Mucosa of stomach (tissue), 1 donor: Measurements from ENCODE around the gene PPFIBP1.

Source experiments
- H3K27me3 ChIP-seq: one replicate; pipeline ENCODE4 v1.7.0; 2013; ENCODE audit warnings: mild to moderate bottlenecking, low read length; ENCODE audit not compliant: control insufficient read depth, insufficient read depth
- H3K36me3 ChIP-seq: one replicate; pipeline ENCODE4 v1.7.0; 2013; ENCODE audit warnings: low read length; ENCODE audit not compliant: control insufficient read depth, insufficient read depth
- H3K4me1 ChIP-seq: one replicate; pipeline ENCODE4 v1.7.0; 2013; ENCODE audit warnings: mild to moderate bottlenecking, low read length; ENCODE audit not compliant: control insufficient read depth, insufficient read depth
- H3K4me3 ChIP-seq: one replicate; pipeline ENCODE4 v1.7.0; 2013; ENCODE audit warnings: low read length
- H3K9ac ChIP-seq: one replicate; pipeline ENCODE4 v1.7.0; 2013; ENCODE audit warnings: mild to moderate bottlenecking, low read length, moderate library complexity
- H3K9me3 ChIP-seq: one replicate; pipeline ENCODE4 v1.7.0; 2013; ENCODE audit warnings: mild to moderate bottlenecking, low read length, moderate library complexity; ENCODE audit not compliant: control insufficient read depth
- donor health status: Pancreatic carcinoma.

Gene PPFIBP1

GRCh38 chr12:27673101-27673718 lies 149.2 kb downstream of the PPFIBP1 start:
- no peak overlapping the region for H3K4me3 ChIP-seq
- H3K9ac ChIP-seq: no peak overlapping the region
- no peaks in the 10 kb centered on the region for H3K9me3 ChIP-seq
- H3K27me3 ChIP-seq: no peaks in the 10 kb centered on the region
- H3K4me1 ChIP-seq: no peaks in the 10 kb centered on the region
- H3K36me3 ChIP-seq: peaks cover 1% of the 10 kb centered on the region

- Histone ChIP-seq H3K36me3 (no peaks in the 10 kb centered on the region), H3K27me3 (no peaks in the 10 kb centered on the region), H3K4me3 (no peak overlapping the region), H3K4me1 (peaks cover 1% of the 10 kb centered on the region), H3K9me3 (no peaks in the 10 kb centered on the region), H3K9ac (no peak overlapping the region)
Measured at GRCh38 chr12:27674989-27675388, 151.0 kb downstream of the PPFIBP1 start.

- Histone ChIP-seq H3K27me3 (no peaks in the 10 kb centered on the region), H3K9me3 (no peaks in the 10 kb centered on the region), H3K4me1 (peaks cover 33% of the 10 kb centered on the region), H3K4me3 (no peak overlapping the region), H3K9ac (no peak overlapping the region), H3K36me3 (peaks cover 4% of the 10 kb centered on the region)
Measured at GRCh38 chr12:27680619-27681018, 156.6 kb downstream of the PPFIBP1 start.

GRCh38 chr12:27682534-27682933 lies 158.5 kb downstream of the PPFIBP1 start:
- Histone ChIP-seq H3K9me3 (no peaks in the 10 kb centered on the region), H3K9ac (no peak overlapping the region), H3K27me3 (no peaks in the 10 kb centered on the region), H3K4me1 (peaks cover 47% of the 10 kb centered on the region), H3K36me3 (peaks cover 4% of the 10 kb centered on the region), H3K4me3 (no peak overlapping the region)

- peaks cover 69% of the 10 kb centered on the region for H3K4me1 ChIP-seq
- H3K4me3 ChIP-seq: no peak overlapping the region
- H3K9ac ChIP-seq: no peak overlapping the region
- H3K36me3 ChIP-seq: peaks cover 8% of the 10 kb centered on the region
- H3K27me3 ChIP-seq: no peaks in the 10 kb centered on the region
- H3K9me3 ChIP-seq: no peaks in the 10 kb centered on the region
Measured at GRCh38 chr12:27685274-27685673, 161.3 kb downstream of the PPFIBP1 start.

- no peaks in the 10 kb centered on the region for H3K9me3 ChIP-seq
- H3K4me1 ChIP-seq: peaks cover 65% of the 10 kb centered on the region
- no peaks in the 10 kb centered on the region for H3K27me3 ChIP-seq
- no peak overlapping the region for H3K9ac ChIP-seq
- H3K4me3 ChIP-seq: no peak overlapping the region
- peaks cover 8% of the 10 kb centered on the region for H3K36me3 ChIP-seq
Measured at GRCh38 chr12:27686147-27686546, 162.1 kb downstream of the PPFIBP1 start.

GRCh38 chr12:27688671-27689070 lies 164.7 kb downstream of the PPFIBP1 start:
- Histone ChIP-seq H3K4me3 (no peak overlapping the region), H3K9me3 (no peaks in the 10 kb centered on the region), H3K4me1 (peaks cover 47% of the 10 kb centered on the region), H3K9ac (no peak overlapping the region), H3K27me3 (no peaks in the 10 kb centered on the region), H3K36me3 (peaks cover 4% of the 10 kb centered on the region)

- Histone ChIP-seq H3K36me3 (peaks cover 4% of the 10 kb centered on the region), H3K27me3 (no peaks in the 10 kb centered on the region), H3K4me1 (peaks cover 47% of the 10 kb centered on the region), H3K4me3 (no peak overlapping the region), H3K9ac (no peak overlapping the region), H3K9me3 (no peaks in the 10 kb centered on the region)
Measured at GRCh38 chr12:27689558-27690180, 165.7 kb downstream of the PPFIBP1 start.

GRCh38 chr12:27693403-27693802 lies 169.4 kb downstream of the PPFIBP1 start:
- H3K9me3 ChIP-seq: no peaks in the 10 kb centered on the region
- no peak overlapping the region for H3K4me3 ChIP-seq
- peaks cover 27% of the 10 kb centered on the region for H3K4me1 ChIP-seq
- H3K27me3 ChIP-seq: no peaks in the 10 kb centered on the region
- no peak overlapping the region for H3K9ac ChIP-seq
- peaks cover 4% of the 10 kb centered on the region for H3K36me3 ChIP-seq

- Histone ChIP-seq H3K36me3 (no peaks in the 10 kb centered on the region), H3K9ac (no peak overlapping the region), H3K27me3 (no peaks in the 10 kb centered on the region), H3K4me3 (no peak overlapping the region), H3K9me3 (no peaks in the 10 kb centered on the region), H3K4me1 (peaks cover 7% of the 10 kb centered on the region)
Measured at GRCh38 chr12:27695556-27696292, 171.7 kb downstream of the PPFIBP1 start.

GRCh38 chr12:27696293-27696652 lies 172.3 kb downstream of the PPFIBP1 start, which contains the start of gene REP15:
REP15 (plus strand) TSS chr12:27696447; CDS start chr12:27696563, 116 bp downstream.
- Histone ChIP-seq H3K4me1 (peaks cover 7% of the 10 kb centered on the region), H3K27me3 (no peaks in the 10 kb centered on the region), H3K9ac (peak within 1 kb of the TSS; percentile 79), H3K9me3 (no peaks in the 10 kb centered on the region), H3K4me3 (peak within 1 kb of the TSS; percentile 65), H3K36me3 (no peaks in the 10 kb centered on the region)

- Histone ChIP-seq H3K36me3 (no peaks in the 10 kb centered on the region), H3K9ac (peak overlapping the region; percentile 79), H3K9me3 (no peaks in the 10 kb centered on the region), H3K4me1 (peaks cover 7% of the 10 kb centered on the region), H3K27me3 (no peaks in the 10 kb centered on the region), H3K4me3 (peak overlapping the region; percentile 65)
Measured at GRCh38 chr12:27696864-27697564, 173.0 kb downstream of the PPFIBP1 start.
